ENCODE data around the gene SPATA3. TPM values are rescaled to one million over a fixed set of nuclear protein-coding genes. Genes with fewer than 3 reads are reported as not detected.

Gene SPATA3
- total RNA-seq, result not detected in 2 replicates

DNA sequence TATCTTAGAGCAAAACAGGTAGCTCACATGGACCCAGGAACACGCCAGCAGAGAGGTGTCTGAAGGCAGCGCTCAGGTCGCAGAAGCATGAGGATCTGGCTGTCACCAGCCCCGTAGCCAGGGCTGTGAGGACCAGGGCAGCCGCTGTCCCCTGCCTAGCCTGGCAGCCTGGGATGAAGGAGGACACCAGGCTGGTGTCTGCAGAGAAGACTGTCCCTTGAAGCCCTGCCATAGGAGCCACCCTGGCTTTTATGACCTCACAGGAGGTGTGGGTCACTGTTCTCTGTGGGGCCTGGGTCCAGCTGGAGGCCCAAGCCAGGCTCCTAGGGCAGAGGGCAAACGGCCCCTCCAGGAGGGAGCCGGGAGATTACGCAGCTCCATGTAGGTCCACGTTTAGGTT lies at the start of gene SPATA3:
Gene SPATA3 (plus strand): TSS at position 301 of the 400 bp plus-strand sequence. CDS start 113 bp downstream, outside the sequence.

GRCh38 chr2:231037202-231037730 lies 41.3 kb downstream of the SPATA3 start, which contains the start of gene C2orf72:
C2orf72 (plus strand) TSS chr2:231037523; CDS start chr2:231037566, 43 bp downstream.

DNA sequence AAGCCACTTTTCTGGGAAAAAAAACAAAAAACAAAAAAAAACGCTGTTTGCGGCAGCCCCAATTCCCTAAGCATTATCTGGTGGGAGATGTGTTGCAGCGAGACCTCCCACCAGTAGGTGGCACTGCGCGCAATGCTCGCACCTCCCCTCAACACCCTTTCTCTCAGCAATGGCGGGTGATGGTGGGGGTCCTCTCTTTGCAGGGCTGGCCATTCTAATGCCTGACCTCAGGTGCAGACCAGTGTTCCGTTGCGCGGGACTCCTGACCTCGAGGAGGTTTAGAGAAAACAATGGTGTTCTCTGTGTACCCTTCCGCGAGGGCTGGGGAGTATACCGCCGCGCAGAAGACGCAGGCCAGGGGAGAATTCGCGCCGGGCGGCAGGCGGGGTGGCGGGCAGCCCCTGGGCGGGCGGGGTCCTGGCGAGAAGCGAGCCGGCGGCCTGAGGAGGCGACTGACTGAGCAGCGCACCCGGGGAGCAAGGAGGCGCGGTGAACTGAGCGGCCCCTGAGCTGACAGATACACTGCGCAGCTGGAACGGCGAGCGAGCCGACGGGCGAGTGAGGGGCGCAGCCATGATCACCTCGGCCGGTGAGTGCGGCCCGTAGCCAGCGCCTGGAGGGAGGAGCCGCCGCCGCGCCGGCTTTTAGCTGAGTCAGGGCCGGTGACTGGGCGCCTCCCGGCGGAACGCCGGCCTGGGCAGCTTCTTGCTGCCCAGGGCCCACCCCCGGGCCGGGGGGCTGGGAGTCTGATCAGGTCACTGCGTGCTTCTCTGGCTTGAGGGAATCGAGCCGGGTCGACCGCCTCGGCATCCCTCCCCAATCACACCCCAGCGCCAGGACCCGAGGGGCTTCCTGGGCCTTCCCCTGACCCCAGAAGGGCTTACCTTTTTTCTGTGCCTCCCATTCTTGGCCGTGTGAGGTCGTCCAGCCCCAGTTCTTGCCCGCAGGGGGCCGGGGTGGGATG lies 60.8 kb downstream of the SPATA3 start, which contains the start of gene PSMD1:
Gene PSMD1 (plus strand): TSS at position 415 of the 964 bp plus-strand sequence. CDS start 159 bp downstream, at position 574.

Other genes with a start within 250 kb of the SPATA3 start
- 19.8 and 25.3 TPM in 2 replicates for gene ITM2C, start 131.2 kb upstream of the SPATA3 start, total RNA-seq
- gene GPR55, start 70.9 kb upstream of the SPATA3 start, total RNA-seq, result under 0.01 TPM in 1 of 2 replicates, not detected in the other
- gene C2orf72, start 41.4 kb downstream of the SPATA3 start, total RNA-seq, result 0.24 TPM in 1 of 2 replicates, not detected in the other
- gene PSMD1, start 60.7 kb downstream of the SPATA3 start, total RNA-seq, result 53.9 and 68.7 TPM in 2 replicates
- not detected in 2 replicates for gene HTR2B, start 128.9 kb downstream of the SPATA3 start, total RNA-seq
- gene ARMC9, start 202.5 kb downstream of the SPATA3 start, total RNA-seq, result 6.6 and 11.3 TPM in 2 replicates